ENCODE data around the gene ANP32E.

GRCh38 chr1:150196417-150196816 lies 39.5 kb downstream of the ANP32E start:
- TF ChIP-seq GATA2 (IDR thresholded peaks at IDR 0.05; ENCODE audit: low read depth, low read length) (no peak), GATA3 (IDR thresholded peaks at IDR 0.05; ENCODE audit: low read depth, low read length) (no peak)
